CD14-positive monocyte (primary cell): ENCODE results near the gene FAAP100. TPM values are rescaled to one million over a fixed set of nuclear protein-coding genes. Genes with fewer than 3 reads are reported as not detected.

Experiments
- DNase-seq, 3 donors: peaks; one replicate each; pipeline ENCODE4 v3.0.0-alpha.2; 2011 to 2022
- H2AFZ ChIP-seq: 2 replicates; pipeline ENCODE4 v1.6.0; 2012; ENCODE audit warnings: mild to moderate bottlenecking, low read depth, low read length, inconsistent platforms; ENCODE audit not compliant: insufficient read depth, poor library complexity, severe bottlenecking
- H3K27ac ChIP-seq, 2 donors: 1 replicate in 1 of 2; 2 replicates in 1 of 2; pipeline ENCODE4 v1.5.1; 2012 to 2013; ENCODE audit warnings: low read length in 2 of 2, control low read depth in 1 of 2, inconsistent platforms in 1 of 2, low read depth in 1 of 2, mild to moderate bottlenecking in 1 of 2
- H3K27me3 ChIP-seq, 2 donors: one replicate each; pipeline versions ENCODE4 v1.6.0 to v1.6.1; 2011 to 2013; ENCODE audit warnings: low read length in 2 of 2; ENCODE audit not compliant: control insufficient read depth in 2 of 2, insufficient read depth in 2 of 2
- H3K36me3 ChIP-seq, 2 donors: replicated peaks in 1 of 2; 1 replicate in 1 of 2; 2 replicates in 1 of 2; pipeline versions ENCODE4 v1.5.1 to v1.6.1; 2012 to 2013; ENCODE audit warnings: low read length in 2 of 2, control low read depth in 1 of 2, inconsistent platforms in 1 of 2, mild to moderate bottlenecking in 1 of 2; ENCODE audit not compliant: insufficient read depth in 2 of 2, control insufficient read depth in 1 of 2
- H3K4me1 ChIP-seq, 2 donors: 1 replicate in 1 of 2; 2 replicates in 1 of 2; pipeline versions ENCODE4 v1.5.1 to v1.6.1; 2012 to 2013; ENCODE audit warnings: low read length in 2 of 2, control low read depth in 1 of 2, inconsistent platforms in 1 of 2, mild to moderate bottlenecking in 1 of 2, moderate library complexity in 1 of 2; ENCODE audit not compliant: insufficient read depth in 2 of 2, control insufficient read depth in 1 of 2
- H3K4me2 ChIP-seq: replicated peaks from 2 replicates; pipeline ENCODE3; 2012; ENCODE audit warnings: low read length, moderate library complexity, mild to moderate bottlenecking; ENCODE audit not compliant: poor library complexity, severe bottlenecking; ENCODE audit errors: extremely low read depth
- H3K4me3 ChIP-seq, 3 experiments: fragments of 200-600 bp in 1 of 3; sonication (generic) in 1 of 3; replicated peaks in 1 of 3; 1 replicate in 2 of 3; 2 replicates in 1 of 3; pipeline ENCODE4 v1.5.1; 2011 to 2013; ENCODE audit warnings: low read length in 3 of 3, mild to moderate bottlenecking in 3 of 3, control low read depth in 2 of 3, low read depth in 2 of 3, inconsistent platforms in 1 of 3, moderate library complexity in 1 of 3
- H3K79me2 ChIP-seq: 2 replicates; pipeline ENCODE4 v1.6.0; 2012; ENCODE audit warnings: mild to moderate bottlenecking, control low read depth, inconsistent platforms, low read length, moderate library complexity; ENCODE audit not compliant: insufficient read depth
- H3K9ac ChIP-seq: 2 replicates; pipeline ENCODE4 v1.6.0; 2017; ENCODE audit warnings: low read length, mild to moderate bottlenecking; ENCODE audit not compliant: insufficient read depth, poor library complexity, severe bottlenecking
- H3K9me3 ChIP-seq, 2 donors: replicated peaks in 1 of 2; 1 replicate in 1 of 2; 2 replicates in 1 of 2; pipeline versions ENCODE4 v1.5.1 to v1.6.1; 2012 to 2013; ENCODE audit warnings: low read length in 2 of 2, control low read depth in 1 of 2; ENCODE audit not compliant: control insufficient read depth in 1 of 2, insufficient read depth in 1 of 2
- H4K20me1 ChIP-seq: 2 replicates; pipeline ENCODE4 v1.6.0; 2012; ENCODE audit warnings: mild to moderate bottlenecking, low read length, control low read depth, moderate library complexity; ENCODE audit not compliant: insufficient read depth
- H3K27ac Mint-ChIP-seq, 7 donors: one replicate each; pipeline ENCODE4 v1.8.0; 2020; ENCODE audit warnings: mild to moderate bottlenecking in 7 of 7, mixed read lengths in 7 of 7, moderate library complexity in 6 of 7, inconsistent platforms in 2 of 7
- H3K27me3 Mint-ChIP-seq, 3 donors: one replicate each; pipeline ENCODE4 v1.8.0; 2021 to 2022; ENCODE audit warnings: low read depth in 3 of 3, mild to moderate bottlenecking in 3 of 3, mixed read lengths in 3 of 3, moderate library complexity in 3 of 3, inconsistent platforms in 1 of 3
- H3K36me3 Mint-ChIP-seq, 2 donors: one replicate each; pipeline ENCODE4 v1.8.0; 2020; ENCODE audit warnings: mixed read lengths in 2 of 2, inconsistent platforms in 1 of 2, mild to moderate bottlenecking in 1 of 2
- H3K4me1 Mint-ChIP-seq: one replicate; pipeline ENCODE4 v1.8.0; 2020; ENCODE audit warnings: mild to moderate bottlenecking, mixed read lengths
- H3K4me3 Mint-ChIP-seq, 2 donors: one replicate each; pipeline ENCODE4 v1.8.0; 2020; ENCODE audit warnings: mild to moderate bottlenecking in 2 of 2, mixed read lengths in 2 of 2, moderate library complexity in 1 of 2
- H3K9me3 Mint-ChIP-seq, 7 donors: one replicate each; pipeline ENCODE4 v1.8.0; 2020 to 2022; ENCODE audit warnings: mixed read lengths in 7 of 7, mild to moderate bottlenecking in 6 of 7, moderate library complexity in 6 of 7, inconsistent platforms in 2 of 7
- CTCF ChIP-seq: fragments of 200-600 bp; IDR thresholded peaks from one replicate; pipeline ENCODE4 v1.8.0; 2022; ENCODE audit warnings: antibody characterized with exemption, mild to moderate bottlenecking
- WGBS: methylation state at CpG from one replicate; pipeline ENCODE4 v1.1.5; 2013; ENCODE audit warnings: missing lambda C conversion rate; ENCODE audit not compliant: insufficient coverage; 5-methylcytosine and 5-hydroxymethylcytosine counted together
- intact Hi-C, 2 donors: fragments of 100-400 bp; cut with micrococcal nuclease; formaldehyde crosslinking; loops; one replicate each; pipeline versions ENCODE4 v1.15.0 to v1.15.1; 2023
- polyA plus RNA-seq, 3 donors: library from polyadenylated mRNA; depleted of rRNA in 1 of 3; unstranded in 2 of 3; stranded (reverse) in 1 of 3; fragments of 300-500 nt in 2 of 3; fragments of >200 nt in 1 of 3; fragmentation: Illumina TruSeq in 2 of 3; gene quantifications; 1 replicate in 2 of 3; 2 replicates in 1 of 3; pipeline ENCODE4 v1.2.3, GENCODE V29; 2012 to 2021

The FAAP100 gene
- polyA plus RNA-seq, 3 donors = 10.3 to 37.6 (median 13.9) TPM

- peaks cover 29 to 49% of the 10 kb centered on the region in 2 donors for H3K36me3 Mint-ChIP-seq
- Histone ChIP-seq H3K27me3 (no peaks in the 10 kb centered on the region), H3K36me3 (peaks cover 27 to 35% of the 10 kb centered on the region in 2 donors), H3K9ac (no peak overlapping the region), H3K9me3 (no peaks in the 10 kb centered on the region), H4K20me1 (peaks cover 37% of the 10 kb centered on the region), H2AFZ (no peak overlapping the region), H3K4me3 (no peak overlapping the region), H3K79me2 (peaks cover 74% of the 10 kb centered on the region), H3K27ac (peak overlapping the region in 1 of 2 donors; percentile 94), H3K4me2 (no peak overlapping the region), H3K4me1 (peaks cover 64 to 87% of the 10 kb centered on the region in 2 donors)
- peaks cover 74% of the 10 kb centered on the region for H3K4me1 Mint-ChIP-seq
- no peaks in the 10 kb centered on the region for H3K9me3 Mint-ChIP-seq
- no peak for DNase-seq
- H3K27ac Mint-ChIP-seq = peak overlapping the region in 4 of 7 donors; percentile 41 to 97 (median 60)
- intact Hi-C loops = loop anchor here in 1 of 2 donors (5.0 kb wide), 1 partner anchor 45 kb away; no protein-coding TSS in a partner anchor
- H3K27me3 Mint-ChIP-seq = no peaks in the 10 kb centered on the region
- no peak overlapping the region for H3K4me3 Mint-ChIP-seq
- no peak for TF ChIP-seq CTCF
- 89% methylated on average over 17 of the region's 21 CpGs for WGBS
Observed at GRCh38 chr17:81557276-81558114, 5.3 kb upstream of the FAAP100 start.

GRCh38 chr17:81556863-81557262 is 4.7 kb upstream of the FAAP100 start:
- Mint-ChIP-seq H3K36me3 (peaks cover 27 to 45% of the 10 kb centered on the region in 2 donors), H3K4me1 (peaks cover 69% of the 10 kb centered on the region)
- intact Hi-C loops = loop anchor here in 1 of 2 donors (5.0 kb wide), 1 partner anchor 45 kb away; no protein-coding TSS in a partner anchor

More at GRCh38 chr17:81556863-81557262, 4.7 kb upstream of the FAAP100 start:
- Histone ChIP-seq H3K36me3 (peaks cover 27 to 35% of the 10 kb centered on the region in 2 donors), H3K27me3 (no peaks in the 10 kb centered on the region), H3K79me2 (peaks cover 71% of the 10 kb centered on the region), H3K4me2 (no peak overlapping the region), H3K27ac (peak overlapping the region in 1 of 2 donors; percentile 94), H2AFZ (no peak overlapping the region), H3K9ac (no peak overlapping the region), H3K9me3 (no peaks in the 10 kb centered on the region), H3K4me3 (no peak overlapping the region), H4K20me1 (peaks cover 37% of the 10 kb centered on the region), H3K4me1 (peaks cover 57 to 81% of the 10 kb centered on the region in 2 donors)
- WGBS = 100% methylated on average over 2 of the region's 6 CpGs
- no peaks in the 10 kb centered on the region for H3K9me3 Mint-ChIP-seq
- H3K4me3 Mint-ChIP-seq = no peak overlapping the region
- H3K27ac Mint-ChIP-seq = peak overlapping the region in 1 of 7 donors; percentile 45
- TF ChIP-seq CTCF = no peak
- no peak for DNase-seq
- no peaks in the 10 kb centered on the region for H3K27me3 Mint-ChIP-seq
